Body of pancreas (tissue), 4 donors: ENCODE data around the gene SPZ1.

Source experiments
- POLR2A ChIP-seq, 3 donors: fragments of 450-650 bp; IDR thresholded peaks; one replicate each; pipeline ENCODE4 v1.6.1; 2016; ENCODE audit warnings: antibody characterized with exemption in 3 of 3, mild to moderate bottlenecking in 2 of 3
- TF ChIP-seq, protein P1 (sequence below), 7 experiments: fragments of 450-650 bp in 4 of 7; fragments of 200-600 bp in 3 of 7; sonication (generic) in 3 of 7; IDR thresholded peaks; one replicate each; pipeline ENCODE4 v1.5.1; 2016 to 2019; ENCODE audit warnings: antibody characterized with exemption in 7 of 7

DNA sequence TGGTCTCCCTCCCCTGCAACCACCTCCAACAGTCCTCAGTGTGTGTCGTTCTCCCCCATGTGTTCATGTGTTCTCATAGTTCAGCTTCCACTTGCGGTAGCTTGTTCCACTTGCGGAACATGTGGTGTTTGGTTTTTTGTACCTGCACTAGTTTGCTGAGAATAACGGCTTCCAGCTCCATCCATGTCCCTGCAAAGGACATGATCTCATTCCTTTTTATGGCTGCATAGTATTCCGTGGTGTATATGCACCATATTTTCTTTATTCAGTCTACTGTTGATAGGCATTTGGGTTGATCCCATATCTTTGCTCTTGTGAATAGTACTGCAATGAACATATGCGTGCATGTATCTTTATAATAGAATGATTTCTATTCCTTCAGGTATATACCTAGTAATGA lies 45.1 kb downstream of the SPZ1 start:
- TF ChIP-seq, protein P1, sequence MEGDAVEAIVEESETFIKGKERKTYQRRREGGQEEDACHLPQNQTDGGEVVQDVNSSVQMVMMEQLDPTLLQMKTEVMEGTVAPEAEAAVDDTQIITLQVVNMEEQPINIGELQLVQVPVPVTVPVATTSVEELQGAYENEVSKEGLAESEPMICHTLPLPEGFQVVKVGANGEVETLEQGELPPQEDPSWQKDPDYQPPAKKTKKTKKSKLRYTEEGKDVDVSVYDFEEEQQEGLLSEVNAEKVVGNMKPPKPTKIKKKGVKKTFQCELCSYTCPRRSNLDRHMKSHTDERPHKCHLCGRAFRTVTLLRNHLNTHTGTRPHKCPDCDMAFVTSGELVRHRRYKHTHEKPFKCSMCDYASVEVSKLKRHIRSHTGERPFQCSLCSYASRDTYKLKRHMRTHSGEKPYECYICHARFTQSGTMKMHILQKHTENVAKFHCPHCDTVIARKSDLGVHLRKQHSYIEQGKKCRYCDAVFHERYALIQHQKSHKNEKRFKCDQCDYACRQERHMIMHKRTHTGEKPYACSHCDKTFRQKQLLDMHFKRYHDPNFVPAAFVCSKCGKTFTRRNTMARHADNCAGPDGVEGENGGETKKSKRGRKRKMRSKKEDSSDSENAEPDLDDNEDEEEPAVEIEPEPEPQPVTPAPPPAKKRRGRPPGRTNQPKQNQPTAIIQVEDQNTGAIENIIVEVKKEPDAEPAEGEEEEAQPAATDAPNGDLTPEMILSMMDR (IDR thresholded peaks at IDR 0.05): no peak
- TF ChIP-seq POLR2A (IDR thresholded peaks at IDR 0.05): no peak
